Activated CD4-positive, alpha-beta T cell treated with anti-CD3 and anti-CD28 coated beads for 4 hours (primary cell): ENCODE results near the gene S100PBP.
A peak's percentile ranks its signal among the peaks of the same experiment; 100 is the strongest.

Experiments used
- DNase-seq, 2 donors: peaks; one replicate each; pipeline ENCODE4 v3.0.0-alpha.2; 2020

Gene S100PBP

DNA sequence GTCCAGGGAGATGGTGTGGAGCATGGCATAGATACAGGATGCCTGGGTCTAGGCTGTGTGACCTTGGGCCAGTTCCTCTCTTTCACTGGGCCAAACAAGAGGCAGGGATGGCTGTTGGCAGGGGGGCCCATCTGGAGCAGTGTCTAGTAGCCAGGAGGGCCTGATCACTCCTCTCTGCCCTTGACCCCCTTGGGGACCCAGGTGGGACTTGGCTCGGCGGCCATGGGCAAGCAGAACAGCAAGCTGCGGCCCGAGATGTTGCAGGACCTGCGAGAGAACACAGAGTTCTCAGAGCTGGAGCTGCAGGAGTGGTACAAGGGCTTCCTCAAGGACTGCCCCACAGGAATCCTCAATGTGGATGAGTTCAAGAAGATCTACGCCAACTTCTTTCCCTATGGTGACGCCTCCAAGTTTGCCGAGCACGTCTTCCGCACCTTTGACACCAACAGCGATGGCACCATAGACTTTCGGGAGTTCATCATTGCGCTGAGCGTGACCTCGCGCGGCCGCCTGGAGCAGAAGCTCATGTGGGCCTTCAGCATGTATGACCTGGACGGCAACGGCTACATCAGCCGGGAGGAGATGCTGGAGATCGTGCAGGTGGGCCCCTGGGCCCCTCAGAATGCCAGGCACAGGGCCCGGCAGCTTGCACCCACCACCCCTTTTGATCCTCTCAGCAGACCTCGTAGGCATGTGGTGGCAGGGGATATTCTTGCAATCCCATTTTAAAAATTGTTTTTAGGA, 71.4 kb downstream of the S100PBP start:
- DNase-seq = no peak

DNA sequence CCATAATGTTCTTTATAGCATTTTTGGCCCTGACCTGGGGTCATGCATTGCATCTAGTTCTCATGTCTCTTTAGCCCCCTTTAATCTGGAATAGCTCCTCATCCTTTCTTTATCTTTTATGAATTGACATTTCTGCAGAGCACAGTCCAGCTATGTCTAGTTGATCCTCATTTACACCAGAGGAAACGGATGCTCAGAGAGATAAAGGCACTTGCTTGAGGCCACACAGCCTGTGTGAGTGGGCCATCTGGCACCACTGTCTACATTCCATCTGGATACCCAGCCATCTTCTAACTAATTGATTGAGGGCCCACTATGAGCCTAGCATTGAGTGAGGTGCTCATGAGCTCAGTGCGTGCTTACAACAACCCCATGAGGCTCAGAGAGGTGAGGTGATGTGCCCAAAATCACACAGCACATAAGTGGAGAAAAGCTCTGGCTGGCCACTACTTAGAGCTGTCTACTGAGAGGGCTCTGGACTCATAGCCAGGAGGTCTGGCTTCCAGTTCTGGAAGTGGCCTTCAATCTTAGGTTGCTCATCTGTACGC, 72.4 kb downstream of the S100PBP start:
- no peak for DNase-seq

DNA sequence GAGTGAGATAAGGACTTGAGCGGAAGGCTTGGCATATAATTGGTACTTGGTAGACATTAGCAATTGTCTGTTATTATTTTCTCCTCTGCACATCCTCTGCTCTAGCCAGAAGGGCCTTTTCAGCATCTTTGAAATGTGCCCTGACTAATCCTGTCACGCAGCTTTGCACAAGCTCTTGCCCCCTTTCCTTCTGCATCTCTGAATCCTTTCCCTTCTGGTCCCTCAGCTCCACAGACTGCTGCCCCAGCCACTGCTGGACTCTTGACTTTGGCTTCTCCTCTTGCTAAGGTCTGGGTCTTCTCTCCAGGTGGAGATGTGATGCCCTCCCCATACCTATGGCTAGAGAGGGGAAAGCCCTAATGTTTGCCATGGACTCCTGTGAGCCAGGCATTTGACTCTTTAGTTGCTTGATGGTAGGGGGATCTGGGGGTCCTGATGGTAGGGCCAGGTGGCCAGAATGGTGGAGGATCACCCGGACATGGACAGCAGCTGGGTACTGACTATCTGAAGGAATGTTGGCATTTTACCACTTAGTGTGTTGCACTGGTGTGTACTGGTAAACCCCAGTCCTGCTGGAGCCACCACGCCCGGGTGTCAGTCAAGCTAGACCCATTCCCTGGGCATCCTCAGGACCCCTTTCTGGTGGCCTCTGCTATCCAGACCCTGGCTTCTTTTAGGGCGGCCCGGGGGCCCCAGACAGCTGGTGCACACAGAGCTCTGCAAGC, 73.2 kb downstream of the S100PBP start:
- no peak for DNase-seq

DNA sequence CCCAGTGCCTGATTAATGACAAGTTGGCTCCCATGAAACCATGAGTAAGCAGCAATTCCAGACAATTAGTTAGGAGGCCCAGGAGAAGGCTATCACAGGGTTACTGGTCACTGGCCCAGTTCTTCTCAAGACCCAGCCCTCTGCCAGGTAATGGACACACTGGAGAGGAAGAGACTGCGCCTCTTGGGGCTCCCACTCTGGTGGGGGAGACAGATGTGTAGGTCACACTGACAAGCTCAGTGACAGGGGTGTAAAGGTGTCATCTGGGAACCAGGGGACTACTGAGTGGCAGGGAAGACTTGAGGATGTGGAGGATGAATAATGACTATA, 73.8 kb downstream of the S100PBP start:
- no peak for DNase-seq

DNA sequence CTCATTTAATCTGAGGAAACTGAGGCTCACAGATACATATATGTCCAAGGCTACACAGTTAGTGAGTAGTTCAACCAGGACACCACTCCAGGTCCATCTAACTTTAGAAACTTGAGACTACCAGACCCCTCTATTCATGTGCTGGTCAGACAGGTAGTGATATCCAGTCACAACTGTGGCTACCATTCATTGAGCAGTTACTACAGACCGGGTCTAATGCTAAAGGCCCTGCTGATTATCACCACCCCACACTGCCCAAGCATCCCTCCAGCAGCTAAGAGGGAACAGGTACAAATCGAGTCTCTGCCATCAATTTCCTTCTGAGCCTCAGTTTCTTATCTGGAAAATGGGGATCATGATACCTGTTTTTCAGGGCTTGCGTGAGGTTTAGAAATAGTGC, 74.2 kb downstream of the S100PBP start:
- DNase-seq = no peak

DNA sequence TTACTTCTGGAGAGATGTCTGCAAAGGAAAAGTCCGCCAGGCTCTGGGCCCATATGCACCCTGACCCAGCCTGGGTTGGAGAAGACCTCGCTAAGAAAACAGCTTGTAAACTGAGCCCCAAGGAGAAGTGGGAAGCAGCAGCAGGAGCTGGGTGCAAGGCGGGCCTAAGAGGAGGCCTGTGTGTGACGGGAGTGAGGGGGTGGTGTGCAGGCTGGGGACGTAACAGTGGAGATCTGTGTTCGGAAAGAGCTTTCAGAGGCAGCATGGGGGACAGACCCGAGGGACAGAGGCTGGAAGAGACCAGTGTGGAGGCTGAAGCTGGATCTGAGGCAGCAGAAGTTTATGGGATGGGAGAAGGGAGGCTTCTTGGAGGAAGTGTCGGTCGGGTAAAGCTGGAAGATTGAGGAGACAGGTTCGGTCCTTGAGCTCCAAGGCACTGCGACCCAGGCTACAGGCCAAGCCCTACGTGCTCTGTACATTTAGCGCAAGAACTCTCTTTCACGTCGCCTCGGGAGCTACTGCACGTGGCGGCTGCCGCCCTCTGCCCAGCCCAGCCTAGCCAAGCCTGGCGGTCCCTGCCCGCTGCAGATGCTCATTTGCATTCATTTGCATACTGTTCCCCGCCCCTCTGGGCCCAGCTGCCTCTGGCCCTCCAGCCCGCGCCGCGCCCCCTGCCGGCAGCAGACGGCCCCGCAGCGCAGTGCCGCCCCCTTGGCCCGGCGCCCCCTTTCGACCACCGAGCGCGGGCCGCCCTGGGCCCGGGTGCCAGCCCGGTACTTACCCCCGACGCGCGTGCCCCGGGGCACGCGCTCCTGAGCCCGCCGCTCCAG, 75.1 kb downstream of the S100PBP start:
- no peak for DNase-seq

DNA sequence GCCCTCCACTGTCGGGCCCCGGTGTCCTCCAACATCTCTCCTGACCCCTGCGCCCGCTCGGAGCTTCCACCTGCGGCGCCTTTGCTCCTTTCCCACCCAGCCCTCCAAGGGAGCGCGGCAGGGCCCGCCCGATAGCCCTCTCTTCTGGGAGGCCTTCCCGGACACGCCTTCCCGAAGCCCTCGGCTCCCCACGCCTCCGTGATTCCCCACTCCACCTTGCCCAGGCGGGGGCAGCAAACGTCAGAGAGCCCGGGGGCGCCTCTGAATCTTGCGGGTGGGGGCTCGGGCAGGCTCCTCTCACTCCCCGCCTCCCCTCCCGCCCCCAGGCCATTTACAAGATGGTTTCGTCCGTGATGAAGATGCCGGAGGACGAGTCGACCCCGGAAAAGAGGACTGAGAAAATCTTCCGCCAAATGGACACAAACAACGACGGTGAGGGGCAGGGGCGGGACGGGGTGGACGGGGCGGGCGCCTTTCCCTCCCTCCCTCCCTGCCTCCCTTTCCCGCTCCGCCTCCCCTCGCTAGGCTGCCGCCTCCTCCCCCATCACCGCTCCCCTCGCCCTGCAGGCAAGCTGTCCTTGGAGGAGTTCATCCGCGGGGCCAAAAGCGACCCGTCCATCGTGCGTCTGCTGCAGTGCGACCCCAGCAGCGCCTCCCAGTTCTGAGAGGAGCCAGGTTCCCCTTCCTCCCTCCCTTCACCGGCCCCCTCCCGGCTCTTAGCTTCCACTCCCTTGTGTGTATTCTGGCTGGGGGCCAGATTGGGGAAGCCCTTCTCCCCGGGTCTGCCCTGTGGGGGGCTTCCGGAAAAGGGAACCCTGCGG, 76.0 kb downstream of the S100PBP start:
- DNase-seq = peak in 1 of 2 donors; percentile 20

DNA sequence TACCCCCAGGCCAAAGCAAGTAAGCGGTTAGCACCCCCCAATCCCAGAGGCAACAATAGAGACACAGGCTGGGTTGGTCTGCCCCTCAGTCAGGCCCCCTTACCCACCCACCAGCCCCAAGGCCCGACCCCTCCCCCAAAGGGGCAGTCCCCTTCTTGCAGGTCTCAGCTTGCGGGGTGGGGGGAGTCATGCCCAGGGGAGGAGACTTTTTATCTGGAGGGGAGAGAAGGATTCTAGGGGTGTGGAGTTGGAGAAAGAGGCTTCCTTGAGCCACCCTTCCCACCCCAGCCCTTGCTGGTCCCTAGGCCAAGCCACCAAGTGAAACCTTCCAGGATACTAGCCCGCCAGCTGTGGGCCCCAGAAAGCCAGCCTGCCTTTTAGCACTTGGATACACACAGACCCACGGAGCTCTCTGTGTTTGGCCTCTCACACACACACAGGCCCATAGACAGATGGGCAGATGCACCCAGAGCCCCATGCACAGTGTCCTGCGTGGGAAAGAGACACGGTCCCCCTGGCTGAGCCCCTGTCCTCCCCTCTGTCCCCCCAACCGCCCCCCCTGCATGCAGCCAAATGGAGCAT, 76.7 kb downstream of the S100PBP start:
- DNase-seq = no peak

DNA sequence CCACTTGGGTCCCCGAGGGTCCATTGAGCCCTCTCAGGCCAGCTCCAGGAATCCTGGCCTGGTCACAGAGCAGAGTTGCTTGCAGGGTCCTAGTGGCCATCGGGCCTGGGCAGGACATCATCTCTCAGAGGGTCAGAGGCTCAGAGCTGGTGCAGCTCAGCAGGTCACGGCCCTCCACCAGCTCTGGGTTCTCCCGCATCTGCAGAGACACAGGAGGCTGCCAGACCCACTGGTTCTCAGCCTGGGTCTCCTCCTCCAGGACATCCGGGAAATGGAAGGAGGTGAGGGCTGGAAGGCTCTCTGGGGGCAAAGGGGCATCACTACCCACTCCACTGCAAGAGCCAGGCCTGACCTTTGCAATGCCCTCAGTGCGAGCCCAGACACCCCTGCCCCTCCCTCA, 77.2 kb downstream of the S100PBP start:
- no peak for DNase-seq

DNA sequence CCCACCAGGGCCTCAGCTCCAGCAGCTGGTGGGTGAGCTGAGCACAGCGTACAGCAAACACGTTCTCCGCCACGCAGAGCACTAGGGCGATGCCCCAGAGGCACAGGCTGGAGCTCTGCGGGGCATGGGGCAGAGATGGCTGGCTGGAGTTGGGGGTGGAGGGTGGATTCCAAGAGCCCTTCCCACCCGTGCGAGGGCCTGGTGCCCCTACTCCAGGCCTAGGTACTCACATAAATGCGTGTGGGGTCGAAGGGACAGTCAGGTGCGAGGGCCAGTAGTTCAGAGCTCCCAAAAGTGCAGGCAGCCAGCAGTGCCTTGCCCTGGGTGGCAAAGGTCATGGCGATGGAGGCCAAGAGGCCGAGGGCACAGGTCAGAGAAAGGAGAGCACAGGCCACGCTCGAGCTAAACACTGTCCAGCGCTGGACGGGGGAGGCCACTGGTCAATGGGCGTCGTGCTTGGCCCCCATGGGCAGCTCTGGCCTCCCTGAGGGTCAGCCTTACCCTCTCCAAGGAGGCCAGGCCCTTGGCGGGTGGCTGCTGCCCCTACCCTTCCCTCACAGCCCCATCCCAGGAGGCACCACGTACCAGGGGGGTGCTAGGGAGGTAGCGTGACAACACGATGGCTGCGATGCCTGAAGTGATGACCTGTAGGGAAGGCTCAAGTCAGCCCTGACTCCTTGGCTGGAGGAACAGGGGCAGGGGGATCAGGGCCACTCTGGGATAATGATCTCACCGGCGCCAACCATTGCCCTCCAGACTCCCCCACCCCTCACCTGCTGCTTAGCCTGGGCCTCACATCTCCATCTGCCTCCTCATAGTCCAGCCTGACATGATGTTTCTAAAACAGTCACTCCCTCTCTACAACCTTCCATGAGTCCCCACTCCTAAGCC, 78.1 kb downstream of the S100PBP start:
- DNase-seq = no peak

DNA sequence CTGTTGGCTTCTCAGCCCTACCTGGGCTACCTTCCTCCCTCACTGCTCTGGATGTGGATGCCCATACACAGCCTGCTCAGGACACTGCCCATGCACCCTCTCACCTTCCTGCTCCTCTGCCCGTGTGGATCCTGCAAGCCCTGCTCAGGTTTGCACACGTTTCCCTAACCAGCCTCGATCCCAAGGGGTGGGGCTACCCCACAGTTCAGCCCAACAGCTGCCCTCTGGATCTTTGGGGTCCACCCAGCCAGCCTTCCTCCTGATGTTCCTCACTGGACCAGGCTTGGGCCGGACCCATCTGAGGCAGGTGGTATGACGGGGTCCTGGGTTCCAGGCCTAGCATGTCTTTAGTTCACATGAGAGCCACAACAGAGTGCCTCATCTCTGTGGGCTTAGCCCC, 79.0 kb downstream of the S100PBP start:
- no peak for DNase-seq

DNA sequence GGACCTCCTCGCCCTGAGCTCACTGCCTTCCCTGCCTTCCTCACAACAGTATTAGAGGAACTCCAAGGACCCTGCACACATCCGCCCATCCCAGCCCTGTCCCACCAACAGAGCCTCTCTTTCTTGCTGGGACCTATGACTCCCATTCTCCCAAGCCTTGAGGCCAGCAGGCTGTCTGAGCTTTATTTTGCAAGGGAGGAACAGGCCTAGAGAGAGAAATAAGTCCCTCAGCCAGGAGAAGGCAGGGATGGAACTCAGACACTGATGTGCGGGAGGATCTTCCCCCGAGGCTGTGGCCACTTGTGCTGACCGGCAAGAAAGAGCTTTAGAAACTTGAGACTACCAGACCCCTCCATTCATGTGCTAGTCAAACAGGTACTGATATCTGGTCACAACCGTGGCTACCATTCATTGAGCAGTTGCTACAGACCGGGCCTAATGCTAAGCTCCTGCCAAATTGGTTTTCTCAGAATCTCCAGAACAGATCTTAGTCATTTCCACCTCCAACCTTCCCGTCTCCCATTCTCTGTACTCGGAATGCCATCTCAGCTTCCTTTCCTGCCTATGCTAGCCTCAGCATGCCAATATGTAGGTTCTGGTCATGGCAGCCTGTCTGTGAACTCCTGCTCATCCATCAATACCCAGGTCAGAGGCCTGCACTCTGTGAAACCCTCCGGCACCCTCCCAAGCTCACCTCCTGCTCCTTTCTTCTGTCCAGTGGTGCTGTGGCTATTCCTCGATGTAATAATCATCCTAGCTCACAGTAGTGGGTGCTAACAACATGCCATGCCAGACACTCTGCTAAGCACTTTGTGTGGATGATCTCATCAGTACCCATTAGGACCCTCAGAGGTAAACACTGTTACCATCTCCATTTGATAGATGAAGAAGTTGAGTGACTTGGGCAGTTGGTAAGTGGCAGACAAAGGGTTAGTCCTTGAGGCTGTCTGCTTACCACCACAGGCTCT, 79.9 kb downstream of the S100PBP start:
- no peak for DNase-seq

DNA sequence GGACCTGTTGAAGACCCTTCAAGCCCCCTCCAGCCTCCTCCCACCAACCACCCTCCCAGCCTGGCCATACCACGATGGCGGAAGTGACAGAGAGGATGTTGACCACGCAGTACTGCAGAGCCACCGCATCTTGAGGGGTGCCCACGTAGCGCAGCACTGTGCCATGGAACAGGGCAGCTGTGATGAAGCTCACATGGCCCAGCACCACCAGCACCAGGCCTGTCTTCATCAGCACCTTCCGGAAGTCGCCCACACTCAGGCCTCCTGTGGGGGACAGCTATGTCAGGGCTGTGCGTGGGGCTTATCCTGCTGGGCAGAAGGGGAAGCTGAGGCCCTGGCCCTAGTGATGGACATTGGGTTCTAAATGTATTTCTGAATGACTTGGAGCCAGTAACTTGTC, 80.6 kb downstream of the S100PBP start:
- DNase-seq = no peak

DNA sequence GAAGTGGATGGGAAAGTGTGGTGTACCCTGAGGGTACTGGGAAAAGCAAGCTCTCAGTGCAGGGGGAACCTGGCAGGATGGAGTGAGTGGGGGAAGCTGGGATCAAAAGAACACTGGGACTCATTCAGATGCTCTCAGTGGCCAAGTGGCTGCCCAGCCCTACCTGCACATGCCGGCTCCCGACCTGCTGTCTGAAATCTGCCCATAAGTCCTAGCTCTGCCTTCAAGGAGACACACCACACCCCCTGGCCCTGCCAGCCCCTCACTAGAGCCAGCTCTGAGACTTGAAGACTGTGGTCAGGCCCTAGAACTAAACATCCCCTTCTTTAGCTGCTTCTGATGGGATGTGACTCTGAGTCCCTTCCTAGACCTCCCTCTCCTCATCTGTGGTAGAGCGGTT, 81.5 kb downstream of the S100PBP start:
- DNase-seq = no peak

DNA sequence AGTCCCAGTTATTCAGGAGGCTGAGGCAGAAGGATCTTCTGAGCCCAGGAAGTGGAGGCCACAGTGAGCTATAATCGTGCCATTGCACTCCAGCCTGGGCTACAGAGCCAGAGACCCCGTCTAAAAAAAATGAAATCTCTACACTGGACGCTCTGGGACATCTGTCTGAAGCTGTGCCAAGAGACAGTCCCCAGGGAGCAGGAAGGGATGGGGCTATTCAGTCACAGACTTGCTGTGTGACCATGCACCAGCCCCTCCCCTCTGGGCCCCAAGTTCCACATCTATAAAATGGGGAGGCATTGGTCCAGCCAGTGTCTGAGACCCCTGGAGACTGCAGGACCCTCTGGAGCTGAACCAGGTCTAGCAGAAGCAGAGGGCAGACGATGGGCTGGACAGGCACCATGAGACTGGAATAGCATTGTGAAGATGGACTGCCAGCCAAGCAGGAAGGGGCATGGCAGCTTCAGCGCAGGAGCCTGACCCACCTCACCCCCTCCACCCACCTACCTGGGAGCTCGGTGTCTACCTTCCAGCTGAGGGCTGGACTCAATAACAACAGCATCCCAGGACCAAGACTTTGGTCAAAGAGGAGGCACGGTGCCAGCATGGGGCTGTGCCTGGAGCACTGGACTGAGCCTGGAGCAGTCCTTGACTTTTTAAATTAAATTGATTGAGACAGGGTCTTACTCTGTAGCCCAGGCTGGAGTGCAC, 82.3 kb downstream of the S100PBP start:
- no peak for DNase-seq

DNA sequence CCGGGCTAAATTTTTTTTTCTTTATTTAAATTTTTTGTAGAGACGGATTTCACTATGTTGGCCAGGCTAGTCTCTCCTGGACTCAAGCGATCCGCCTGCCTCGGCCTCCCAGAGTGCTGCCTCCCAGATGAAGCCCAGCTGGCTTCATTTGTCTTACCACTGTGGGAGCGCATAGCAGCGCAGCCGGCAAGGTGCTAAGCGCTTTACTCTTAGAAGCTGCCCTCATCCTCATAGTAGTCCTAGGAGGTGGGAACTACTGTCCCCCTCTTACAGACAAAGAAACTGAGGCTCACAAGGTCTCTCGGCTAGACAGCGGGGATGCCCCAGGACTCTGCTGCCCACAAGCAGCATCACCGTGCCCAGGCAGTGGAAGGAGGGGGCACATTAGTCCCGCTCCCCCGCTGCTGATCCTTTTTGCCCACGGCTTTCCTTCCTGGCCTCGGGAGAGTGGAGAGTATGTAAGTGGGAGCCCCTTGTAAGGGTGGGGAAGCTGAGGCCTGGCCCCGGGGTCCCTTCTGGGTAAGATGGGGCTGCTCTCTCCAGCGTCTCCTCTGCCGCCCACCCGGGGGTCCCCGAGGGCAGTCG, 83.0 kb downstream of the S100PBP start:
- no peak for DNase-seq

DNA sequence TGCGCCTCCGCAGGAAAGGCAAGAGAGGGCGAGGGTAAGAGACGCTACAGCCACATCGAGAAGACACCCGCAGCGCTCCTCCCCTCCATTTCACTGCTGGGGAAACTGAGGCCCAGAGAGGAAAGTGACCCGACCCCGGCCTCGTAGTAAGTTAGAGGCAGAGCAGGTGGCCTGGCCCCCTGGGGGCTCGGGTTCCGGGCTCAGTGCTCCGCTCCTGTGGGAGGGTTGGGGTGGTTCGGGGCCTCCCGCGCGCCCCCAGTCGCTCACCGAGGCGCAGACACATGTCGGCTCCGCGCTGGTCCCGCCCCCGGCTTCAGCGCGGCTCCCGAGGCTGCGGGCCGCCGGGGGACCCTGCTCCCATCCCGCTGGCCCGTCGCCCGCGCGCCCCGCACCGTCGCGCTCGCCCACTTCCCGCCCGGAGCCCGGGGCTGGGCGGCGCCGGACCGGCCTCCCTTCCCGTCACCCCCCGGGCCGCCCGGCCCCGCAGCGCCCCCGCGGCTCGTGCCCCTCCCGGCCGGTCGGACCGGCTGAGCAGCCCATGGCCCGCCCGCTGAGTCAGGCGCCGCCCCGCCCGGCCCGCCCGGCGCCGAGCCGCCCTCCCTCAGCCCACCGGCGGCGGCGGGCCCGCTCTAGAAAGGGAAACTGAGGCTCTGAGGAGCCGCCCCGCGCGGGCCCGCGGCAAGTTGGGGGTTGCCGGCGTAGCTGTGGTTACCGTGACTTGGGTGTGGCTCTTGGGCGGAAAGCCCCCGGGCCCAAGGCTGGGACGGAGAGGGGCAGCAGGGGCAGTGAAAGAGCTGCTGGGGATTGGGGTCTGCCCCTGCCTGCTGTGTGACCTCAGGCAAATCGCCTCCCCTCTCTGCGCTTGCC, 83.7 kb downstream of the S100PBP start, which contains the start of gene TMEM54:
TSS of gene TMEM54 (minus strand) at position 434 of the 867 bp plus-strand sequence. CDS start at position 283, 151 bp downstream.
- DNase-seq = no peak
